Measurements from ENCODE around the gene GAPVD1.
A peak's percentile ranks its signal among the peaks of the same experiment; 100 is the strongest.

GAPVD1 gene

GRCh38 chr9:125356032-125356431 lies 94.4 kb downstream of the GAPVD1 start:
- Mint-ChIP-seq H3K9me3 (peaks cover 0 to 2% of the 10 kb centered on the region in 2 donors), H3K36me3 (peaks cover 36 to 57% of the 10 kb centered on the region in 2 donors), H3K4me3 (no peak overlapping the region), H3K27me3 (no peaks in the 10 kb centered on the region), H3K4me1 (peaks cover 6 to 21% of the 10 kb centered on the region in 2 donors), H3K27ac (peak overlapping the region; percentile 31)
- ATAC-seq (replicated peaks): no peak
- no peak for DNase-seq

- H3K36me3 Mint-ChIP-seq: peaks cover 23 to 41% of the 10 kb centered on the region in 2 donors
- no peak overlapping the region for H3K27ac Mint-ChIP-seq
- DNase-seq: no peak
- ATAC-seq (replicated peaks): no peak
- no peak overlapping the region for H3K4me3 Mint-ChIP-seq
- peaks cover 6 to 21% of the 10 kb centered on the region in 2 donors for H3K4me1 Mint-ChIP-seq
- H3K9me3 Mint-ChIP-seq: no peaks in the 10 kb centered on the region
- H3K27me3 Mint-ChIP-seq: no peaks in the 10 kb centered on the region
These were observed 97.4 kb downstream of the GAPVD1 start for GRCh38 chr9:125359011-125359410.

- H3K27ac Mint-ChIP-seq: no peak overlapping the region
These were observed 99.0 kb downstream of the GAPVD1 start for GRCh38 chr9:125360601-125361000.

GRCh38 chr9:125361837-125362531 lies 100.4 kb downstream of the GAPVD1 start:
- H3K9me3 Mint-ChIP-seq: no peaks in the 10 kb centered on the region
- H3K4me3 Mint-ChIP-seq: no peak overlapping the region
- ATAC-seq (replicated peaks) (peak; percentile 29 to 33), DNase-seq (no peak)
- H3K4me1 Mint-ChIP-seq: peaks cover 6 to 21% of the 10 kb centered on the region in 2 donors
- H3K27ac Mint-ChIP-seq: no peak overlapping the region
- no peaks in the 10 kb centered on the region for H3K27me3 Mint-ChIP-seq
- H3K36me3 Mint-ChIP-seq: peaks cover 24 to 46% of the 10 kb centered on the region in 2 donors

More at GRCh38 chr9:125360601-125361000, 99.0 kb downstream of the GAPVD1 start:
- Mint-ChIP-seq H3K9me3 (no peaks in the 10 kb centered on the region), H3K36me3 (peaks cover 26 to 50% of the 10 kb centered on the region in 2 donors), H3K4me3 (no peak overlapping the region), H3K27me3 (no peaks in the 10 kb centered on the region), H3K4me1 (peaks cover 6 to 21% of the 10 kb centered on the region in 2 donors)
- DNase-seq (no peak), ATAC-seq (replicated peaks) (peak; percentile 67 to 70)

GRCh38 chr9:125366676-125367075 lies 105.0 kb downstream of the GAPVD1 start:
- ATAC-seq (replicated peaks) (no peak), DNase-seq (no peak)
- H3K4me3 Mint-ChIP-seq: no peak overlapping the region
- H3K36me3 Mint-ChIP-seq: peaks cover 6 to 14% of the 10 kb centered on the region in 2 donors
- H3K27ac Mint-ChIP-seq: no peak overlapping the region
- H3K4me1 Mint-ChIP-seq: peaks cover 0 to 2% of the 10 kb centered on the region in 2 donors
- no peaks in the 10 kb centered on the region for H3K9me3 Mint-ChIP-seq
- no peaks in the 10 kb centered on the region for H3K27me3 Mint-ChIP-seq

- H3K9me3 Mint-ChIP-seq: no peaks in the 10 kb centered on the region
- H3K27ac Mint-ChIP-seq: no peak overlapping the region
- H3K4me3 Mint-ChIP-seq: no peak overlapping the region
- DNase-seq (no peak), ATAC-seq (replicated peaks) (no peak)
- peaks cover 8 to 16% of the 10 kb centered on the region in 2 donors for H3K27me3 Mint-ChIP-seq
- peaks cover 9 to 13% of the 10 kb centered on the region in 2 donors for H3K4me1 Mint-ChIP-seq
- peaks cover 0 to 3% of the 10 kb centered on the region in 2 donors for H3K36me3 Mint-ChIP-seq
These were observed 109.2 kb downstream of the GAPVD1 start for GRCh38 chr9:125370786-125371185.

- H3K27me3 Mint-ChIP-seq: peaks cover 12 to 16% of the 10 kb centered on the region in 2 donors
- H3K9me3 Mint-ChIP-seq: no peaks in the 10 kb centered on the region
- ATAC-seq (replicated peaks) (no peak), DNase-seq (no peak)
- H3K36me3 Mint-ChIP-seq: no peaks in the 10 kb centered on the region
- no peak overlapping the region for H3K27ac Mint-ChIP-seq
- no peak overlapping the region for H3K4me3 Mint-ChIP-seq
- peaks cover 9 to 13% of the 10 kb centered on the region in 2 donors for H3K4me1 Mint-ChIP-seq
These were observed 111.0 kb downstream of the GAPVD1 start for GRCh38 chr9:125372441-125373226.

- Mint-ChIP-seq H3K27me3 (peaks cover 12 to 16% of the 10 kb centered on the region in 2 donors), H3K4me3 (peak overlapping the region; percentile 57 to 81), H3K36me3 (no peaks in the 10 kb centered on the region), H3K27ac (peak overlapping the region; percentile 72), H3K4me1 (peaks cover 9 to 13% of the 10 kb centered on the region in 2 donors), H3K9me3 (no peaks in the 10 kb centered on the region)
- DNase-seq (peak; percentile 49), ATAC-seq (replicated peaks) (peak; percentile 95 to 96)
These were observed 113.0 kb downstream of the GAPVD1 start for GRCh38 chr9:125374443-125375309.

- H3K9me3 Mint-ChIP-seq: no peaks in the 10 kb centered on the region
- H3K27me3 Mint-ChIP-seq: peaks cover 12 to 16% of the 10 kb centered on the region in 2 donors
- H3K4me1 Mint-ChIP-seq: peaks cover 7 to 13% of the 10 kb centered on the region in 2 donors
- no peaks in the 10 kb centered on the region for H3K36me3 Mint-ChIP-seq
- ATAC-seq (replicated peaks) (no peak), DNase-seq (no peak)
- no peak overlapping the region for H3K27ac Mint-ChIP-seq
- no peak overlapping the region for H3K4me3 Mint-ChIP-seq
These were observed 114.2 kb downstream of the GAPVD1 start for GRCh38 chr9:125375820-125376219.

GRCh38 chr9:125376261-125377226 lies 114.9 kb downstream of the GAPVD1 start:
- Mint-ChIP-seq H3K27ac (no peak overlapping the region), H3K4me1 (peaks cover 7 to 13% of the 10 kb centered on the region in 2 donors), H3K27me3 (peaks cover 12 to 16% of the 10 kb centered on the region in 2 donors), H3K36me3 (no peaks in the 10 kb centered on the region), H3K9me3 (no peaks in the 10 kb centered on the region), H3K4me3 (no peak overlapping the region)
- DNase-seq (no peak), ATAC-seq (replicated peaks) (no peak)

GRCh38 chr9:125377584-125378250 lies 116.1 kb downstream of the GAPVD1 start:
- H3K4me3 Mint-ChIP-seq: no peak overlapping the region
- H3K4me1 Mint-ChIP-seq: peaks cover 7 to 13% of the 10 kb centered on the region in 2 donors
- no peaks in the 10 kb centered on the region for H3K9me3 Mint-ChIP-seq

GRCh38 chr9:125378778-125379177 lies 117.2 kb downstream of the GAPVD1 start:
- no peaks in the 10 kb centered on the region for H3K36me3 Mint-ChIP-seq
- no peak overlapping the region for H3K4me3 Mint-ChIP-seq
- H3K9me3 Mint-ChIP-seq: no peaks in the 10 kb centered on the region
- peaks cover 12 to 16% of the 10 kb centered on the region in 2 donors for H3K27me3 Mint-ChIP-seq
- ATAC-seq (replicated peaks) (no peak), DNase-seq (no peak)
- H3K4me1 Mint-ChIP-seq: peaks cover 7 to 13% of the 10 kb centered on the region in 2 donors
- H3K27ac Mint-ChIP-seq: no peak overlapping the region

More at GRCh38 chr9:125377584-125378250, 116.1 kb downstream of the GAPVD1 start:
- H3K36me3 Mint-ChIP-seq: no peaks in the 10 kb centered on the region
- H3K27ac Mint-ChIP-seq: no peak overlapping the region
- H3K27me3 Mint-ChIP-seq: peaks cover 12 to 16% of the 10 kb centered on the region in 2 donors
- DNase-seq: no peak
- no peak for ATAC-seq (replicated peaks)

- Mint-ChIP-seq H3K27me3 (peaks cover 11 to 12% of the 10 kb centered on the region in 2 donors), H3K27ac (peak overlapping the region; percentile 43), H3K9me3 (no peaks in the 10 kb centered on the region), H3K4me3 (no peak overlapping the region), H3K4me1 (peaks cover 6 to 11% of the 10 kb centered on the region in 2 donors), H3K36me3 (no peaks in the 10 kb centered on the region)
- no peak for DNase-seq
- ATAC-seq (replicated peaks): no peak
These were observed 117.6 kb downstream of the GAPVD1 start for GRCh38 chr9:125379208-125379607.

Data from stimulated activated naive B cell treated with anti-CD40 and anti-IgM and Interleukin-4, amounts not matched to agents 10 μg/mL and 1 μg/mL and 100 μg/mL, for 72 hours (primary cell).